OCI-LY1 (cell line): ENCODE measurements around the gene HOXC6.

Experiments used
- H2AFZ ChIP-seq: fragments of 200-600 bp; sonication (generic), shearing (Covaris generic); 2 replicates; pipeline ENCODE4 v1.6.0; 2014; ENCODE audit warnings: antibody characterized with exemption, mild to moderate bottlenecking, low read length
- H3F3A ChIP-seq: fragments of 200-600 bp; sonication (generic), shearing (Covaris generic); 2 replicates; pipeline ENCODE4 v1.6.0; 2014; ENCODE audit warnings: mild to moderate bottlenecking, antibody characterized with exemption, low read length, moderate library complexity; ENCODE audit not compliant: insufficient read depth
- H3K27ac ChIP-seq: fragments of 200-600 bp; sonication (generic); 2 replicates; pipeline ENCODE4 v1.5.1; 2014; ENCODE audit warnings: low read length, mixed run types, mild to moderate bottlenecking, low read depth; ENCODE audit not compliant: poor library complexity, severe bottlenecking
- H3K27me3 ChIP-seq: fragments of 200-600 bp; sonication (generic); 2 replicates; pipeline ENCODE4 v1.6.0; 2014; ENCODE audit warnings: antibody characterized with exemption, mild to moderate bottlenecking, low read length, moderate library complexity; ENCODE audit not compliant: insufficient read depth
- H3K36me3 ChIP-seq: fragments of 200-600 bp; sonication (generic); 2 replicates; pipeline ENCODE4 v1.6.1; 2014; ENCODE audit warnings: mild to moderate bottlenecking, antibody characterized with exemption, low read length, moderate library complexity, mixed read lengths; ENCODE audit not compliant: insufficient read depth
- H3K4me1 ChIP-seq: fragments of 200-600 bp; sonication (generic); 2 replicates; pipeline ENCODE4 v1.5.1; 2014; ENCODE audit warnings: mild to moderate bottlenecking, low read length, moderate library complexity; ENCODE audit not compliant: insufficient read depth, severe bottlenecking
- H3K4me2 ChIP-seq: fragments of 200-600 bp; sonication (generic), shearing (Covaris generic); 2 replicates; pipeline ENCODE4 v1.6.1; 2014; ENCODE audit warnings: low read length
- H3K4me3 ChIP-seq: fragments of 200-600 bp; sonication (generic); 2 replicates; pipeline ENCODE4 v1.5.1; 2014; ENCODE audit warnings: low read length, low read depth, mild to moderate bottlenecking, mixed read lengths; ENCODE audit not compliant: poor library complexity, severe bottlenecking
- H3K79me2 ChIP-seq: fragments of 200-600 bp; shearing (Covaris generic); 2 replicates; pipeline ENCODE4 v1.6.1; 2016; ENCODE audit warnings: mixed run types, low read length, mixed read lengths; ENCODE audit not compliant: insufficient read depth
- H3K9ac ChIP-seq: fragments of 200-600 bp; sonication (generic), shearing (Covaris generic); 2 replicates; pipeline ENCODE4 v1.6.1; 2014; ENCODE audit warnings: mild to moderate bottlenecking, low read length, mixed read lengths
- H3K9me2 ChIP-seq: fragments of 200-600 bp; sonication (generic), shearing (Covaris generic); 2 replicates; pipeline ENCODE4 v1.6.1; 2014; ENCODE audit warnings: low read depth, mild to moderate bottlenecking, low read length, mixed read lengths
- H3K9me3 ChIP-seq: fragments of 200-600 bp; shearing (Covaris generic); 2 replicates; pipeline ENCODE4 v1.6.1; 2014; ENCODE audit warnings: low read length, mixed read lengths
- H4K20me1 ChIP-seq: fragments of 200-600 bp; sonication (generic), shearing (Covaris generic); 2 replicates; pipeline ENCODE4 v1.6.0; 2016; ENCODE audit warnings: mild to moderate bottlenecking, low read length; ENCODE audit not compliant: insufficient read depth
- EZH2 ChIP-seq: fragments of 200-600 bp; sonication (generic), shearing (Covaris generic); IDR thresholded peaks from 2 replicates; pipeline ENCODE4 v1.8.0; 2017; ENCODE audit warnings: borderline replicate concordance, mixed run types, mild to moderate bottlenecking, antibody characterized with exemption, low read length, moderate library complexity, mixed read lengths
- TF ChIP-seq, protein P1 (sequence below): fragments of 200-600 bp; sonication (generic), shearing (Covaris generic); IDR thresholded peaks from 2 replicates; pipeline ENCODE4 v1.5.1; 2017; ENCODE audit warnings: mild to moderate bottlenecking, antibody characterized with exemption, low read length, moderate library complexity, mixed read lengths

The HOXC6 gene

GRCh38 chr12:53980802-53981496 is 47.3 kb upstream of the HOXC6 start:
- Histone ChIP-seq H3K4me3 (no peak overlapping the region), H3K79me2 (no peaks in the 10 kb centered on the region), H3K9me3 (no peaks in the 10 kb centered on the region), H3F3A (no peaks in the 10 kb centered on the region), H3K4me2 (no peak overlapping the region), H3K27me3 (no peaks in the 10 kb centered on the region; the same call in 1 of the 2 replicates), H3K9me2 (no peaks in the 10 kb centered on the region), H3K27ac (no peak overlapping the region), H3K9ac (no peak overlapping the region), H3K36me3 (no peaks in the 10 kb centered on the region), H3K4me1 (peaks cover 7% of the 10 kb centered on the region), H4K20me1 (no peaks in the 10 kb centered on the region), H2AFZ (no peak overlapping the region)
- TF ChIP-seq, protein P1, sequence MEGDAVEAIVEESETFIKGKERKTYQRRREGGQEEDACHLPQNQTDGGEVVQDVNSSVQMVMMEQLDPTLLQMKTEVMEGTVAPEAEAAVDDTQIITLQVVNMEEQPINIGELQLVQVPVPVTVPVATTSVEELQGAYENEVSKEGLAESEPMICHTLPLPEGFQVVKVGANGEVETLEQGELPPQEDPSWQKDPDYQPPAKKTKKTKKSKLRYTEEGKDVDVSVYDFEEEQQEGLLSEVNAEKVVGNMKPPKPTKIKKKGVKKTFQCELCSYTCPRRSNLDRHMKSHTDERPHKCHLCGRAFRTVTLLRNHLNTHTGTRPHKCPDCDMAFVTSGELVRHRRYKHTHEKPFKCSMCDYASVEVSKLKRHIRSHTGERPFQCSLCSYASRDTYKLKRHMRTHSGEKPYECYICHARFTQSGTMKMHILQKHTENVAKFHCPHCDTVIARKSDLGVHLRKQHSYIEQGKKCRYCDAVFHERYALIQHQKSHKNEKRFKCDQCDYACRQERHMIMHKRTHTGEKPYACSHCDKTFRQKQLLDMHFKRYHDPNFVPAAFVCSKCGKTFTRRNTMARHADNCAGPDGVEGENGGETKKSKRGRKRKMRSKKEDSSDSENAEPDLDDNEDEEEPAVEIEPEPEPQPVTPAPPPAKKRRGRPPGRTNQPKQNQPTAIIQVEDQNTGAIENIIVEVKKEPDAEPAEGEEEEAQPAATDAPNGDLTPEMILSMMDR, result no peak
- no peak for TF ChIP-seq EZH2

DNA sequence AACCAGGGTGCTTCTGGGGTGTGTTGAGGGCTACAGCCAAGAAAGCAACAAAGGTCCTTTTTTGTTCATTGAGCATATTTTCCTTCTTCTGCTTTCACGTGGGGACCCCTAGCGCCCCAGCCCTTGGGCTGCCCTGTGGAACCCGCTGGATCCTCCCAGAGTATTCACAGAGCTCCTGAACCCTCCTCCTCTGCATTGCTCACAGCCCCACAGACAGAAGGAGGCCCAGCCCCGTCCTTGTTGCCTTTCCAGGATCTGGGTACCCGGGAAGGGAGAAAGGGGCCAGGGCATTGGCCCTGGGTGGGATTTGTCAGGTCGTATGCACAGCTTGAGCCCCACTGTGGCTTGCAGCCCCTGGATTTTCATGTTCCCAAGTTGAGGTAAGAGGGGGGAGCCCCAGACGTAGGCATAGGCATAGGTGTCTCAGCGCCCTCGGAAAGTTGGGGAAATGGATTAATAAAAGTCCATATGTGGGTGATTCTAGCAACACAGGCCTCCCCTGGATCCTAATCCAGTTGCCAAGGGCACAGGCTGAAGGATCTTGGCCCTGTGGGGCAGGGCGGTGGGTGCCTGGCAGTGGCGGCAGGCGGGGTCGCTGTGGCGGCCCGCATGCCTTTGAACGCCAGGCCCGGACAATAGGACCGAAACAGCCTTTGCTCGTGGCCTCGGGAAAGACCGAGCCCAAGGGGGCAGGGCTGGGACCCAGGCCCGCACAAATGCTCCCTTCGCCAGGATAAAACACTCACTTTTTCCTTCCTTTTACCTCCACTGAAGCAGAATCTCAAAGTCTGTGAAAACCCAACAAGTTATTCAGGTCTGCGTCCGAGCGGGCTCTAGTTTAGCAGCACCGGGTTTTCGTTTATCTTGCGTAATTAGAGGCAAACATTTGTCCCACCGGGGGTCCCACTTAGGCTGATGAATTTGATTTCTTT is 46.3 kb upstream of the HOXC6 start:
- H3K4me1 ChIP-seq, result peaks cover 7% of the 10 kb centered on the region
- no peaks in the 10 kb centered on the region for H3K9me3 ChIP-seq
- H3K36me3 ChIP-seq, result no peaks in the 10 kb centered on the region
- no peak overlapping the region for H3K9ac ChIP-seq
- no peak overlapping the region for H3K4me2 ChIP-seq
- H3K79me2 ChIP-seq, result no peaks in the 10 kb centered on the region
- H3K27ac ChIP-seq, result no peak overlapping the region
- no peak overlapping the region for H3K4me3 ChIP-seq
- no peaks in the 10 kb centered on the region for H4K20me1 ChIP-seq
- no peaks in the 10 kb centered on the region; the same call in 1 of the 2 replicates for H3K27me3 ChIP-seq
- no peaks in the 10 kb centered on the region for H3F3A ChIP-seq
- TF ChIP-seq, protein P1, result no peak
- TF ChIP-seq EZH2, result no peak
- H2AFZ ChIP-seq, result no peak overlapping the region
- no peaks in the 10 kb centered on the region for H3K9me2 ChIP-seq

- no peaks in the 10 kb centered on the region for H4K20me1 ChIP-seq
Measured at GRCh38 chr12:53982648-53983567, 45.3 kb upstream of the HOXC6 start.

More at GRCh38 chr12:53982648-53983567, 45.3 kb upstream of the HOXC6 start:
- H3K27ac ChIP-seq, result no peak overlapping the region
- H3K27me3 ChIP-seq, result no peaks in the 10 kb centered on the region; the same call in 1 of the 2 replicates
- TF ChIP-seq, protein P1, result no peak
- TF ChIP-seq EZH2, result no peak
- H3F3A ChIP-seq, result no peaks in the 10 kb centered on the region
- H3K79me2 ChIP-seq, result no peaks in the 10 kb centered on the region
- no peak overlapping the region for H3K9ac ChIP-seq
- peaks cover 4% of the 10 kb centered on the region for H3K4me1 ChIP-seq
- H2AFZ ChIP-seq, result no peak overlapping the region
- no peaks in the 10 kb centered on the region for H3K36me3 ChIP-seq
- no peaks in the 10 kb centered on the region for H3K9me3 ChIP-seq
- no peak overlapping the region for H3K4me2 ChIP-seq
- no peaks in the 10 kb centered on the region for H3K9me2 ChIP-seq
- no peak overlapping the region for H3K4me3 ChIP-seq
